Skeletal muscle tissue (tissue), 4 donors: ENCODE results near the gene TMEM87A. TPM values are rescaled to one million over a fixed set of nuclear protein-coding genes. Genes with fewer than 3 reads are reported as not detected.
"Not testable (repeated sequence)": the region's sequence is repeated elsewhere in the genome, so short reads cannot be mapped to it uniquely, and the experiment has no call there.

ENCODE experiments used
- H3K27ac ChIP-seq: one replicate; pipeline ENCODE4 v1.7.0; 2013; ENCODE audit warnings: mild to moderate bottlenecking, low read depth, low read length, inconsistent platforms
- H3K27me3 ChIP-seq, 3 donors: one replicate each; pipeline ENCODE4 v1.7.0; 2013; ENCODE audit warnings: low read length in 3 of 3; ENCODE audit not compliant: control insufficient read depth in 3 of 3, insufficient read depth in 3 of 3
- H3K36me3 ChIP-seq, 3 donors: one replicate each; pipeline ENCODE4 v1.7.0; 2013; ENCODE audit warnings: low read length in 3 of 3; ENCODE audit not compliant: control insufficient read depth in 3 of 3, insufficient read depth in 3 of 3
- H3K4me1 ChIP-seq, 3 donors: one replicate each; pipeline ENCODE4 v1.7.0; 2013; ENCODE audit warnings: low read length in 3 of 3, mild to moderate bottlenecking in 3 of 3; ENCODE audit not compliant: control insufficient read depth in 3 of 3, insufficient read depth in 3 of 3
- H3K4me3 ChIP-seq, 3 donors: one replicate each; pipeline ENCODE4 v1.7.0; 2013; ENCODE audit warnings: low read length in 3 of 3
- H3K9ac ChIP-seq, 3 donors: one replicate each; pipeline ENCODE4 v1.7.0; 2013; ENCODE audit warnings: low read length in 3 of 3, mild to moderate bottlenecking in 3 of 3, moderate library complexity in 2 of 3, low read depth in 1 of 3
- H3K9me3 ChIP-seq, 3 donors: one replicate each; pipeline ENCODE4 v1.7.0; 2013; ENCODE audit warnings: low read length in 3 of 3; ENCODE audit not compliant: control insufficient read depth in 3 of 3
- total RNA-seq: library from RNA; depleted of rRNA; stranded (reverse); fragments of >200 nt; gene quantifications from one replicate; pipeline ENCODE4 v1.2.3, GENCODE V29; 2014
- donor health status: Osteomylitis.

Gene TMEM87A
- total RNA-seq, 1 donor from 2014 or later: 70.5 TPM

DNA sequence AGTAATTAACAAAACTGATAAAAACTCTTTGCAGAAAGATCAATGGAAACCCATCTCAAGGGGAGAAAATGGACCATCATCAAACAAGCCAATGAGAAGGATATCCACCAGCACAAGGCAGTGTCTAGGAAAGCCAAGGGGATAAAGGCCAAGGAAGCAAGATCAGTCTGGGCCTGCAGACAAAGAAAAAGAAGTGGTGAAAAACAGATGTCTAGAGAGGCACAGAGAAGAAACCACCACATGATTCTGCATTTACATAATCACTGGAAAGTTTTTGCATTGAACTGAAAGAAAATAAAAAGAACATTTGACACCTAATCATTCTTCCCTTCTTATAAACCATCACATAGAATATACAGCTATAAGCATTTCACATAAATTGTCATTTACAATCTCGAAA is 42.1 kb downstream of the TMEM87A start:
- H3K36me3 ChIP-seq: peaks cover 12 to 45% (median 42%) of the 10 kb centered on the region in 3 donors
- no peaks in the 10 kb centered on the region for H3K9me3 ChIP-seq
- H3K27me3 ChIP-seq: no peaks in the 10 kb centered on the region
- H3K27ac ChIP-seq: no peak overlapping the region
- no peaks in the 10 kb centered on the region for H3K4me1 ChIP-seq
- H3K9ac ChIP-seq: no peak overlapping the region
- no peak overlapping the region for H3K4me3 ChIP-seq

DNA sequence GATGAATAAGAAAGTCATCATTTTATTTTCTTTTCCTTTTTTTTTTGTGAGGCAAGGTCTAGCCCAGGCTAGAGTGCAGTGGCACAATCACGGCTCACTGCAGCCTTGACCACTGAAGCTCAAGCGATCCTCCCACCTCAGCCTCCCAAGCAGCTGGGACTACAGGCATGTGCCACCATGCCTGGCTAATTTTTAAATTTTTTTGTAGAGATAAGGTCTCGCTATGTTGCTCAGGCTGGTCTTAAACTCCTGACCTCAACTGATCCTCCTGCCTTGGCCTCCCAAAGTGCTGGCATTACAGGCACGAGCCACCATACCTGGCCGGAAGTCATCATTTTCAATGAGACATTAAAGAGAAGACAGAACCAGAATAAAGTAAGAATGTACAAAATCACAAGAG is 44.3 kb downstream of the TMEM87A start:
- H3K4me3 ChIP-seq, H3K9me3 ChIP-seq, H3K4me1 ChIP-seq, H3K27me3 ChIP-seq, H3K9ac ChIP-seq, H3K27ac ChIP-seq: not testable (repeated sequence)
- peaks cover 17 to 58% (median 56%) of the 10 kb centered on the region in 3 donors for H3K36me3 ChIP-seq

DNA sequence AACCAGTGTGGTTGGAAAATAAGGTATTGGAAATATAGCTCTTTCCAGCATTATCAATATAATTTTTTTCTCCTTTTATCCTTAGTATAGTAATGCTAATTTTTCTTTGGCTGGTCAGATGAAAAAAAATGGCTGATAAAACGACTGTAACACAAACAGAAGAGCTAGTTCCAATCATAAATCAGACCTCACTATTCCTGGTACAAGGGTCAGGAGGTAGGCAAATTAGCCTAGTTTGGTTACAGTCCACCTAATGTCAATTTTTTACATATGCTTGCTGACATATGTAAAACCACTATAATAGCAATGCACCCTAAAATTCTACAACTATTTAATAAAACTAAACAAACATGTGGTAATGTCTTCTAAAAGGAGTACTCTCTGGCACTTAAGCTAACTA is 45.2 kb downstream of the TMEM87A start:
- no peak overlapping the region for H3K4me3 ChIP-seq
- H3K4me1 ChIP-seq: no peaks in the 10 kb centered on the region
- H3K27ac ChIP-seq: no peak overlapping the region
- H3K27me3 ChIP-seq: no peaks in the 10 kb centered on the region
- peaks cover 19 to 62% (median 60%) of the 10 kb centered on the region in 3 donors for H3K36me3 ChIP-seq
- H3K9ac ChIP-seq: no peak overlapping the region
- no peaks in the 10 kb centered on the region for H3K9me3 ChIP-seq

DNA sequence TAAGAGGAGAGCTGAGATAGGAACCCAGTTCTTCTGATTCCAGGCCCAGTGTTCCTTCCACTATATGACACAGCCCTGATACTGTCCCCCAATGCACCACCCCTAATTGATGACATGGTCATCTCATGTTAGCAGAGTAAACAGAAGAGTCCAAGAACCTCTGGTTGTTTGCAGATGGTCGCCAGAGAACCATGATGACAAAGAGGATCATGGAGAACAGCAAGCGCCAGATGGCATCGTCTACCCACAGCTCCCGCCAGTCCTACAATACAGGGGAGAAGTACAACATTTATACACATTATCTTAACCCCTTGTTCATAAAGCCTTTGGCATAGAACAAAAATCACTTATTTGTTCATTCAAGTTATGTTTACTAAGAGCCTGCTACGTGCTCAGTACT is 46.6 kb downstream of the TMEM87A start:
- H3K9me3 ChIP-seq: no peaks in the 10 kb centered on the region
- H3K9ac ChIP-seq: no peak overlapping the region
- H3K27ac ChIP-seq: no peak overlapping the region
- H3K4me3 ChIP-seq: no peak overlapping the region
- no peaks in the 10 kb centered on the region for H3K27me3 ChIP-seq
- peaks cover 24 to 71% (median 58%) of the 10 kb centered on the region in 3 donors for H3K36me3 ChIP-seq
- H3K4me1 ChIP-seq: no peaks in the 10 kb centered on the region

DNA sequence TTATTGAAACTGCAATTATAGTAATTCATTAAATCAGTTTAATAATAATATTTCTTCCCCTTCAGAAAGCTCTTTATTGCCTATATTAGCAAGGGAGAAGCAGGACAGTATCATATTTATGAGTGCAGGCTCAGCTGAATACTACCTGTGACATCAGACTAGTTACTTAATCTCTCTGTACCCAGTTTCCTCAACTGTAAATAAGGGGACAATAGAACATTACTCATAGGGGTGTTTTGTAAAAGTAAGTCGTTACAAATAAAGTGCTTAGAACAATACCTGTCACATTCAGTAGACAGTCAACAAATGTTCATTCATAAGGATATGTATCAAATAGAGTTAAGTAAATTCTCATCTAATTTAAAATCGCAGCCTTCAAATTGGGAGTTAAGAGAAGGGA is 53.0 kb downstream of the TMEM87A start:
- no peak overlapping the region for H3K27ac ChIP-seq
- peaks cover 28 to 66% (median 53%) of the 10 kb centered on the region in 3 donors for H3K36me3 ChIP-seq
- H3K9ac ChIP-seq: no peak overlapping the region
- no peaks in the 10 kb centered on the region for H3K4me1 ChIP-seq
- no peaks in the 10 kb centered on the region for H3K9me3 ChIP-seq
- H3K27me3 ChIP-seq: no peaks in the 10 kb centered on the region
- no peak overlapping the region for H3K4me3 ChIP-seq

DNA sequence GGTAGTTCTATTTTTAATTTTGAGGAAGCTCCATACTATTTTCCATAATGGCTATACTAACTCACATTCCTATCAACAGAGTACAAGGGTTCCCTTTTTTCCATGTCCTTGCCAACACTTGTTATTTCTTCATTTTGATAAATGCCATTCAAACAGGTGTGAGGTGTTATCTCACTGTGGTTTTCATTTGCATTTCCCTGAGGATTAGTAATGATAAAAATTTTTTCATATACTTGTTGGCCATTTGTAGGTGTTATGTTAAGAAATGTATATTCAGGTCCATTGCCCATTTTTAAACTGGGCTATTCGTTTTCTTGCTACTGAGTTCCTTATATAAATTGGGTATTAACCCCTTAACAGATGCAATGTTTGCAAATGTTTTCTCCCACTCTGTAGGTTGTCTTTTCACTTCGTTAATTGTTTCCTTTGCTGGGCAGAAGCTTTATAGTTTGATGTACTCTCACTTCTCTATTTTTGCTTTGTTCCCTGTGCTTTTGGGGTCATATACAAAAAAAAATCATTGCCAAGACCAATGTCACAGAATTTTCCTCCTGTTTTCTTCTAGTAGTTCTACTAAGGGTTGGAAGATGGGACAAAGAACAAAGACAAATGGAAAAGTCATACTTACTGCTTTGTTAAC is 54.2 kb downstream of the TMEM87A start:
- Histone ChIP-seq H3K9ac (no peak overlapping the region), H3K36me3 (peaks cover 23 to 59% (median 44%) of the 10 kb centered on the region in 3 donors), H3K9me3 (no peaks in the 10 kb centered on the region), H3K4me3 (no peak overlapping the region), H3K27me3 (no peaks in the 10 kb centered on the region), H3K27ac (no peak overlapping the region), H3K4me1 (no peaks in the 10 kb centered on the region)

DNA sequence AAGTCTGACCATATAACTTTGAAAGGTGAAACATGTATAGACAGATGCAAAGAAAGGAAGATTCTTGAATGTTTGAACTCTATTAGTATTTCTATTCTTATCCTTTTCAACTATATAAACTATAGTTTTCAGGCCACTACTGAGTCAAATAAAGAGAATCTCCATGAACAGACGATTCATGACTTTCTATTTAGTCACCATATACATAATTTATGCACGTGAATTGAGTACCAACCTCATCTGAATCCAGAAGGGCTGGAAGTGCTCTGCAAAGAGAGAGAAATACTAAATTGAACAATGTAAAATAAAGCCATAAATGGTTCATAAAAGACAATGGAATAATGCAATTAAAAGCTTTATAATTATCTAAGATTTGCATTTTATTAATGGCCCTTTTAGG is 55.7 kb downstream of the TMEM87A start:
- Histone ChIP-seq H3K27me3 (no peaks in the 10 kb centered on the region), H3K4me1 (no peaks in the 10 kb centered on the region), H3K9me3 (no peaks in the 10 kb centered on the region), H3K27ac (no peak overlapping the region), H3K36me3 (peaks cover 18 to 60% (median 41%) of the 10 kb centered on the region in 3 donors), H3K9ac (no peak overlapping the region), H3K4me3 (no peak overlapping the region)

DNA sequence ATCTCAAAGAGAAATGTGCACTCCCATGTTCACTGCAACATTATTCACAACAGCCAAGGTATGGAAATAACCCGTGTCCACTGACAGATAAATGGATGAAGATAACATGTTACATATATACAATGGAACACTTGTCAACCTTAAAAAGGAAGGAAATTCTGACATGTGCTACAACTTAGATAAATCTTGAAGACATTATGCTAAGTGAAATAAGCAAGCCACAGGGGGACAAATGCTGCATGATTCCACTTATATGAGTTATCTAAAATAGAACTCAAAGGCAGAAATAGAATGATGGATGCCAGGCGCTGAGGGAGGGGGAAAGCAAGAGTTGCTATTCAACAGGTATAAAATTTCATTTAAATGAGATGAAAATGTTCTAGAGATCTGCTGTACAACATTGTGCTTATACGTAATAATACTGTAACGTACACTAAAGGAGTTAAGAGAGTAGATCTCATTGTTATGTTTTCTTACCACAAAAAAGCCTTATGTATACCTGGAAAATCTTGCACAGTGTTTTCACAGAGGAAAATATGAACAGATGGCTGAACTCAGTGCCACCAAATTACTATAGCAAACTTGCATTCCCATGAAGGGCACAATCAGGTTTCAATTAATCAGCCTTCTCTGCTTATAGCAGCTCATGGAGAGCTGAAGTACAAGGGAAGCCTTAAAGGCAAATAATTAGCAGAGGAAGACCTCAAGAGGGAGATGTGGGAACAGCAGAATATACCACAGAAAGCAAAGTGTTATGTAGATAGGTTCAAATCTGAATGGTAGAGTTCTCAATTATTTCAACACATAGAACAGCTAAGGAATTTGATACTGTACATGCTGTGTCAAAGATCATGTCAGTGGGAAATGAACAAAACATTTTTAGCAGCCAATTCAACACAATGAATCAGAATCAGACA is 57.1 kb downstream of the TMEM87A start:
- Histone ChIP-seq H3K27ac (no peak overlapping the region), H3K9ac (no peak overlapping the region), H3K27me3 (no peaks in the 10 kb centered on the region), H3K9me3 (no peaks in the 10 kb centered on the region), H3K4me1 (no peaks in the 10 kb centered on the region), H3K36me3 (peaks cover 13 to 57% (median 40%) of the 10 kb centered on the region in 3 donors), H3K4me3 (no peak overlapping the region)

DNA sequence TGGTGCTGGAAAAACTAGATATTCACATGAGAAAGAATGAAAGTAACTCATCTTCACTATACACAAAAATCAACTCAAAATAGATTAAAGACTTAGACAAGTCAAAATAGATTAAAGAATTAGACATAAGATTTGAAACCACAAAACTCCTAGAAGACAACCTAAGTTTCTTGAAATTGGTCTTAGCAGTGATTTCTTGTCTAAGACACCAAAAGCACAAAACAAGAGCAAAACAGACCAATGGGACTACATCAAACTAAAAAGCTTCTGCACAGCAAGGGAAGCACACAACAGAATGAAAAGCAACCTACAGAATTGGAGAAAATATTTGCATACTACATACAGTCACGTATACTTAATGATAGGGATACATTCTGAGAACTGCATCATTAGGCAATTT is 58.6 kb downstream of the TMEM87A start:
- no peaks in the 10 kb centered on the region for H3K9me3 ChIP-seq
- H3K4me3 ChIP-seq: no peak overlapping the region
- no peak overlapping the region for H3K9ac ChIP-seq
- H3K36me3 ChIP-seq: peaks cover 16 to 63% (median 37%) of the 10 kb centered on the region in 3 donors
- H3K27me3 ChIP-seq: no peaks in the 10 kb centered on the region
- H3K4me1 ChIP-seq: no peaks in the 10 kb centered on the region
- H3K27ac ChIP-seq: no peak overlapping the region

DNA sequence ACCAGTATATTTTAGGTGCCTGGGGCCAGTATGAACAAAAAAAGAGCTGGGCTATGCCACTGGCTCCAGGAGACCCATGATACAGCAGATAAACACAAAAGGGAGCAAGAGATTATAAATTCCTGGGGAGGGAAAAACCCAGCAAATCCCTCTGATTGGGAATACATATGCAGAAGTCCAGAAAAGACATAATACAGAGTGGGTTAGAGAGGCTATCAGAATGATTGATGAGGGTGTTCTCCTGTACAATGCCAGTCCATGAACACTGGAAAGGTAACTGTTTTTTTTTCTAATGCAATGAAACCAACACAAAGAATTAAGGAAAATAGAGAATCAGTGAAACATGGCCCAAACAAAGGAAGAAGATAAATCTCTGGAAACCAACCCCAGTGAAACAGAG is 59.7 kb downstream of the TMEM87A start:
- Histone ChIP-seq H3K4me3 (no peak overlapping the region), H3K27me3 (no peaks in the 10 kb centered on the region), H3K9me3 (no peaks in the 10 kb centered on the region), H3K4me1 (peaks cover 0 to 2% (median 0%) of the 10 kb centered on the region in 3 donors), H3K36me3 (peaks cover 13 to 53% (median 26%) of the 10 kb centered on the region in 3 donors), H3K9ac (no peak overlapping the region), H3K27ac (no peak overlapping the region)
